C4-2B (cell line): ENCODE measurements around the gene TMEM192.
"Not testable (repeated sequence)": the region's sequence is repeated elsewhere in the genome, so short reads cannot be mapped to it uniquely, and the experiment has no call there.

Experiments used
- CTCF ChIP-seq: fragments of 450-650 bp; conservative IDR thresholded peaks from 2 replicates; pipeline ENCODE4 v1.5.1; 2017; ENCODE audit warnings: mild to moderate bottlenecking
- ZFX ChIP-seq: fragments of 450-650 bp; IDR thresholded peaks from 2 replicates; pipeline ENCODE4 v1.6.1; 2017

DNA sequence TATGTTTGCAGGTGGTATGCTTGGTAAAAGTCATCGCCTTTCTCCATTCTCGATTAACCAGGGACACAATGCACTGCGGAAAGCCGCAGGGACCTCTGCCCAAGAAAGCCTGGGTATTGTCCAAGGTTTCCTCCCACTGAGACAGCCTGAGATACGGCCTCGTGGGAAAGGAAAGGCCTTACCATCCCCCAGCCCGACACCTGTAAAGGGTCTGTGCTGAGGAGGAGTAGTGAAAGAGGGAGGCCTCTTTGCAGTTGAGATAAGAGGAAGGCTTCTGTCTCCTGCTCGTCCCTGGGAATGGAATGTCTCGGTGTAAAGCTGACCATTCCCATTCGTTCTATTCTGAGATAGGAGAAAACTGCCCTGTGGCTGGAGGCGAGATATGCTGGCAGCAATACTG, 39.3 kb downstream of the TMEM192 start:
- TF ChIP-seq CTCF, ZFX: not testable (repeated sequence)
